ENCODE measurements around the gene GRAMD2A. TPM values are rescaled to one million over a fixed set of nuclear protein-coding genes. Genes with fewer than 3 reads are reported as not detected.

GRAMD2A gene
- total and polyA plus RNA-seq, 10 of the 15 experiments (the other 5 are each of a cell fraction or from before 2014, with no cell fraction given), result 0.02 to 0.35 TPM; not detected in 8

DNA sequence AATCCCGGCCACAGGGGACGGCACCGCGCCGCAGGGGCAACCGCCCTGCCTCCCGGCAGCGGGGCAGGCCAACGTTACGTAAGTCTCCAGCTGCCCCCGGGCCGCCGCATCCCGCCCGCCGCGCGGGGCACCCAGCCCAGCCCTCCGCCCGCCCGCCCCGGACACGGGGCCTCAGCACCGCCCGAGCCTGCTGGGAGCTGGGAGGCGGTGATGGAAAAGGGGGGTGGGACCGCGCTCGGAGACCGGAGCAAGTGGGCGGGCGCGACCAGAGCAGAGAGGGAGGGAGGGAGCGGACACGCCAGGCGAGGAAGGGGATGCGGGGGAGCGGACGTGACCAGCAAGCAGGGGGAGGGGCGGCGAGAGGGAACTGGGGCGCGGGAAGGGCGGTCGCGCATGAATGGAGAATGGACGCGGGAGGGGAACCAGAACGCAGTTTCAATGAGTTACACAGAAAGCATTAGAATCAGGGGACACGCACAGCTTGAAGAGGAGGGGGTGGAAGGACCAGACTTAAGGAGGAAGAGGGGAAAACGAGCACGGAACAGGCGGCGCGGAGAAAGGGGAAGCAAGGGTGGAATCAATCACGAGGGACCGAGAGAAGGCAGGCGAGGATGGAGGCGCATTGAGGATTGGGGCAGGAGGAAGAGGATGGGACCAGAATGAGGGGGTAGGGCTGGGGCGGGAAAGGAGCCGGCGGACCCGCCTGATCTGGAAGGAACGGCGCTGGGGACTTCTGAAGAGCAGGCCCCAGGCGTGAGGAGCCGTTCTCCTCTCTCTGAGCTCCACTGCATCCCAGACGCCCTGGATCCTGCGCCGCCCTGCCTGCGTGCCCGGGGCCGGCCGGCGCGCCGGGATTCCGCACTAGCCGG lies 32.8 kb upstream of the GRAMD2A start (continued):
- TF ChIP-seq, protein P1, sequence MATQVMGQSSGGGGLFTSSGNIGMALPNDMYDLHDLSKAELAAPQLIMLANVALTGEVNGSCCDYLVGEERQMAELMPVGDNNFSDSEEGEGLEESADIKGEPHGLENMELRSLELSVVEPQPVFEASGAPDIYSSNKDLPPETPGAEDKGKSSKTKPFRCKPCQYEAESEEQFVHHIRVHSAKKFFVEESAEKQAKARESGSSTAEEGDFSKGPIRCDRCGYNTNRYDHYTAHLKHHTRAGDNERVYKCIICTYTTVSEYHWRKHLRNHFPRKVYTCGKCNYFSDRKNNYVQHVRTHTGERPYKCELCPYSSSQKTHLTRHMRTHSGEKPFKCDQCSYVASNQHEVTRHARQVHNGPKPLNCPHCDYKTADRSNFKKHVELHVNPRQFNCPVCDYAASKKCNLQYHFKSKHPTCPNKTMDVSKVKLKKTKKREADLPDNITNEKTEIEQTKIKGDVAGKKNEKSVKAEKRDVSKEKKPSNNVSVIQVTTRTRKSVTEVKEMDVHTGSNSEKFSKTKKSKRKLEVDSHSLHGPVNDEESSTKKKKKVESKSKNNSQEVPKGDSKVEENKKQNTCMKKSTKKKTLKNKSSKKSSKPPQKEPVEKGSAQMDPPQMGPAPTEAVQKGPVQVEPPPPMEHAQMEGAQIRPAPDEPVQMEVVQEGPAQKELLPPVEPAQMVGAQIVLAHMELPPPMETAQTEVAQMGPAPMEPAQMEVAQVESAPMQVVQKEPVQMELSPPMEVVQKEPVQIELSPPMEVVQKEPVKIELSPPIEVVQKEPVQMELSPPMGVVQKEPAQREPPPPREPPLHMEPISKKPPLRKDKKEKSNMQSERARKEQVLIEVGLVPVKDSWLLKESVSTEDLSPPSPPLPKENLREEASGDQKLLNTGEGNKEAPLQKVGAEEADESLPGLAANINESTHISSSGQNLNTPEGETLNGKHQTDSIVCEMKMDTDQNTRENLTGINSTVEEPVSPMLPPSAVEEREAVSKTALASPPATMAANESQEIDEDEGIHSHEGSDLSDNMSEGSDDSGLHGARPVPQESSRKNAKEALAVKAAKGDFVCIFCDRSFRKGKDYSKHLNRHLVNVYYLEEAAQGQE (IDR thresholded peaks at IDR 0.05; ENCODE audit: low read depth, low read length), result no peak
- TF ChIP-seq FOXM1 (IDR thresholded peaks at IDR 0.05; ENCODE audit: low read depth, low read length) (no peak), YBX1 (IDR thresholded peaks at IDR 0.05) (peak; percentile 46; the same call in 1 of the 2 replicates), TBL1XR1 (IDR thresholded peaks at IDR 0.05; ENCODE audit: low read depth, low read length) (no peak), MYB (IDR thresholded peaks at IDR 0.05; ENCODE audit: borderline replicate concordance, low read depth, low read length) (no peak), CBFB (IDR thresholded peaks at IDR 0.05; ENCODE audit: low read depth) (0 out of 2 replicates have a peak, but pooled peaks have one; percentile 19), EGR1 (IDR thresholded peaks at IDR 0.05; ENCODE audit: borderline replicate concordance in 1 of 2, low read depth in 2 of 2, low read length in 2 of 2) (peak in 1 of 2 experiments; percentile 86; a peak in 1 of 3 replicates), NFIC (IDR thresholded peaks at IDR 0.05; ENCODE audit: low read depth, low read length) (no peak)
- TF ChIP-seq, protein P2, sequence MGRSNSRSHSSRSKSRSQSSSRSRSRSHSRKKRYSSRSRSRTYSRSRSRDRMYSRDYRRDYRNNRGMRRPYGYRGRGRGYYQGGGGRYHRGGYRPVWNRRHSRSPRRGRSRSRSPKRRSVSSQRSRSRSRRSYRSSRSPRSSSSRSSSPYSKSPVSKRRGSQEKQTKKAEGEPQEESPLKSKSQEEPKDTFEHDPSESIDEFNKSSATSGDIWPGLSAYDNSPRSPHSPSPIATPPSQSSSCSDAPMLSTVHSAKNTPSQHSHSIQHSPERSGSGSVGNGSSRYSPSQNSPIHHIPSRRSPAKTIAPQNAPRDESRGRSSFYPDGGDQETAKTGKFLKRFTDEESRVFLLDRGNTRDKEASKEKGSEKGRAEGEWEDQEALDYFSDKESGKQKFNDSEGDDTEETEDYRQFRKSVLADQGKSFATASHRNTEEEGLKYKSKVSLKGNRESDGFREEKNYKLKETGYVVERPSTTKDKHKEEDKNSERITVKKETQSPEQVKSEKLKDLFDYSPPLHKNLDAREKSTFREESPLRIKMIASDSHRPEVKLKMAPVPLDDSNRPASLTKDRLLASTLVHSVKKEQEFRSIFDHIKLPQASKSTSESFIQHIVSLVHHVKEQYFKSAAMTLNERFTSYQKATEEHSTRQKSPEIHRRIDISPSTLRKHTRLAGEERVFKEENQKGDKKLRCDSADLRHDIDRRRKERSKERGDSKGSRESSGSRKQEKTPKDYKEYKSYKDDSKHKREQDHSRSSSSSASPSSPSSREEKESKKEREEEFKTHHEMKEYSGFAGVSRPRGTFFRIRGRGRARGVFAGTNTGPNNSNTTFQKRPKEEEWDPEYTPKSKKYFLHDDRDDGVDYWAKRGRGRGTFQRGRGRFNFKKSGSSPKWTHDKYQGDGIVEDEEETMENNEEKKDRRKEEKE (IDR thresholded peaks at IDR 0.05), result 0 out of 2 replicates have a peak, but pooled peaks have one; percentile 27
- TF ChIP-seq, protein P3, sequence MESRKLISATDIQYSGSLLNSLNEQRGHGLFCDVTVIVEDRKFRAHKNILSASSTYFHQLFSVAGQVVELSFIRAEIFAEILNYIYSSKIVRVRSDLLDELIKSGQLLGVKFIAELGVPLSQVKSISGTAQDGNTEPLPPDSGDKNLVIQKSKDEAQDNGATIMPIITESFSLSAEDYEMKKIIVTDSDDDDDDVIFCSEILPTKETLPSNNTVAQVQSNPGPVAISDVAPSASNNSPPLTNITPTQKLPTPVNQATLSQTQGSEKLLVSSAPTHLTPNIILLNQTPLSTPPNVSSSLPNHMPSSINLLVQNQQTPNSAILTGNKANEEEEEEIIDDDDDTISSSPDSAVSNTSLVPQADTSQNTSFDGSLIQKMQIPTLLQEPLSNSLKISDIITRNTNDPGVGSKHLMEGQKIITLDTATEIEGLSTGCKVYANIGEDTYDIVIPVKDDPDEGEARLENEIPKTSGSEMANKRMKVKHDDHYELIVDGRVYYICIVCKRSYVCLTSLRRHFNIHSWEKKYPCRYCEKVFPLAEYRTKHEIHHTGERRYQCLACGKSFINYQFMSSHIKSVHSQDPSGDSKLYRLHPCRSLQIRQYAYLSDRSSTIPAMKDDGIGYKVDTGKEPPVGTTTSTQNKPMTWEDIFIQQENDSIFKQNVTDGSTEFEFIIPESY (IDR thresholded peaks at IDR 0.05), result no peak
- TF ChIP-seq, protein P4, sequence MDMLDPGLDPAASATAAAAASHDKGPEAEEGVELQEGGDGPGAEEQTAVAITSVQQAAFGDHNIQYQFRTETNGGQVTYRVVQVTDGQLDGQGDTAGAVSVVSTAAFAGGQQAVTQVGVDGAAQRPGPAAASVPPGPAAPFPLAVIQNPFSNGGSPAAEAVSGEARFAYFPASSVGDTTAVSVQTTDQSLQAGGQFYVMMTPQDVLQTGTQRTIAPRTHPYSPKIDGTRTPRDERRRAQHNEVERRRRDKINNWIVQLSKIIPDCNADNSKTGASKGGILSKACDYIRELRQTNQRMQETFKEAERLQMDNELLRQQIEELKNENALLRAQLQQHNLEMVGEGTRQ (IDR thresholded peaks at IDR 0.05; ENCODE audit: borderline replicate concordance, low read depth, low read length), result no peak
- TF ChIP-seq, protein P5, sequence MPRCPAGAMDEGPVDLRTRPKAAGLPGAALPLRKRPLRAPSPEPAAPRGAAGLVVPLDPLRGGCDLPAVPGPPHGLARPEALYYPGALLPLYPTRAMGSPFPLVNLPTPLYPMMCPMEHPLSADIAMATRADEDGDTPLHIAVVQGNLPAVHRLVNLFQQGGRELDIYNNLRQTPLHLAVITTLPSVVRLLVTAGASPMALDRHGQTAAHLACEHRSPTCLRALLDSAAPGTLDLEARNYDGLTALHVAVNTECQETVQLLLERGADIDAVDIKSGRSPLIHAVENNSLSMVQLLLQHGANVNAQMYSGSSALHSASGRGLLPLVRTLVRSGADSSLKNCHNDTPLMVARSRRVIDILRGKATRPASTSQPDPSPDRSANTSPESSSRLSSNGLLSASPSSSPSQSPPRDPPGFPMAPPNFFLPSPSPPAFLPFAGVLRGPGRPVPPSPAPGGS (IDR thresholded peaks at IDR 0.05; ENCODE audit: borderline replicate concordance, insufficient read depth, low read depth, low read length, poor library complexity, severe bottlenecking), result peak; percentile 24
